GM12878 (cell line): ENCODE data around the gene ASAP2. TPM values are rescaled to one million over a fixed set of nuclear protein-coding genes. Genes with fewer than 3 reads are reported as not detected.

Source experiments
- ATAC-seq: fragments of 200-7000 bp; cut with Tn5 transposase; 3 replicates; pipeline ENCODE4 v1.9.1; 2020; ENCODE audit warnings: mild to moderate bottlenecking, moderate library complexity
- BruUV-seq: library from RNA; stranded (reverse); fragments of 400-500 nt; replicated peaks from 2 replicates; lab custom pipeline; 2021; lab: Mats Ljungman, UMichigan
- CTCF ChIA-PET: fragments of 300-600 bp; sonication (Branson Sonifier 250); formaldehyde crosslinking; extraction: SDS; loops from one replicate; lab custom pipeline; 2021; ENCODE audit warnings: inconsistent platforms; lab: Yijun Ruan, JAX
- POLR2A ChIA-PET: fragments of 350-600 bp; formaldehyde crosslinking; extraction: SDS; loops from one replicate; lab custom pipeline; 2021; ENCODE audit warnings: inconsistent platforms; lab: Charles Lee
- RAD21 ChIA-PET: fragments of 300-600 bp; sonication (Branson Sonifier 250); formaldehyde crosslinking; loops from one replicate; lab custom pipeline; 2023; ENCODE audit warnings: antibody characterized with exemption; ENCODE audit not compliant: unreplicated experiment; lab: Charles Lee
- SMC1A ChIA-PET: fragments of 300-600 bp; sonication (Branson Sonifier 250); formaldehyde crosslinking; loops from one replicate; lab custom pipeline; 2023; ENCODE audit not compliant: unreplicated experiment, uncharacterized antibody; lab: Charles Lee
- DNase-seq: peaks from one replicate; pipeline ENCODE4 v3.0.0-alpha.2; 2011; ENCODE audit warnings: low read depth, low spot score
- FAIRE-seq: peaks from 3 replicates; lab custom pipeline; 2011; peaks lifted over from hg19 to GRCh38; lab: Jason Lieb, UNC
- H2AFZ ChIP-seq: 2 replicates; pipeline ENCODE4 v1.6.0; 2011; ENCODE audit warnings: low read depth, low read length, control low read depth; ENCODE audit not compliant: control insufficient read depth
- H3K27ac ChIP-seq: 2 replicates; pipeline ENCODE4 v1.5.1; 2011; ENCODE audit warnings: control low read depth; ENCODE audit not compliant: control insufficient read depth, insufficient read depth
- H3K27me3 ChIP-seq, 2 experiments: replicated peaks in 1 of 2; 2 replicates each; pipeline versions ENCODE4 v1.6.0 to v1.6.1; 2011; ENCODE audit warnings: low read length in 1 of 2; ENCODE audit not compliant: control insufficient read depth in 2 of 2, insufficient read depth in 2 of 2
- H3K36me3 ChIP-seq, 2 experiments: 2 replicates each; pipeline ENCODE4 v1.5.1; 2011; ENCODE audit warnings: low read length in 1 of 2; ENCODE audit not compliant: control insufficient read depth in 2 of 2, insufficient read depth in 2 of 2
- H3K4me1 ChIP-seq: 2 replicates; pipeline ENCODE4 v1.6.1; 2011; ENCODE audit warnings: mild to moderate bottlenecking, low read length, moderate library complexity, mixed read lengths; ENCODE audit not compliant: control insufficient read depth, insufficient read depth
- H3K4me2 ChIP-seq: 2 replicates; pipeline ENCODE4 v1.6.0; 2011; ENCODE audit warnings: control low read depth; ENCODE audit not compliant: control insufficient read depth, insufficient read depth
- H3K4me3 ChIP-seq: fragments of 200-600 bp; sonication (generic); 2 replicates; pipeline ENCODE4 v1.5.1; 2016
- H3K79me2 ChIP-seq: 2 replicates; pipeline ENCODE4 v1.6.0; 2011; ENCODE audit warnings: low read length; ENCODE audit not compliant: control insufficient read depth, insufficient read depth
- H3K9ac ChIP-seq: 2 replicates; pipeline ENCODE4 v1.8.0; 2011; ENCODE audit warnings: low read length, control low read depth, mixed read lengths; ENCODE audit not compliant: control insufficient read depth, insufficient read depth
- H3K9me3 ChIP-seq: replicated peaks from 3 replicates; pipeline ENCODE4 v1.5.1; 2011; ENCODE audit warnings: mild to moderate bottlenecking, low read length; ENCODE audit not compliant: control insufficient read depth, insufficient read depth
- H4K20me1 ChIP-seq: 2 replicates; pipeline ENCODE4 v1.6.0; 2011; ENCODE audit not compliant: control insufficient read depth, insufficient read depth
- ATF2 ChIP-seq: IDR thresholded peaks from 2 replicates; pipeline ENCODE4 v1.6.1; 2012; ENCODE audit warnings: low read length, inconsistent platforms
- MTA3 ChIP-seq: IDR thresholded peaks from 2 replicates; pipeline ENCODE4 v1.6.1; 2012; ENCODE audit warnings: low read length, inconsistent platforms, borderline replicate concordance
- RFX5 ChIP-seq: IDR thresholded peaks from 2 replicates; pipeline ENCODE4 v1.6.1; 2011; ENCODE audit warnings: low read depth, low read length, improper control_type of control experiment
- SRF ChIP-seq, 2 experiments: IDR thresholded peaks; 2 replicates each; pipeline ENCODE4 v1.6.1; 2011; ENCODE audit warnings: low read depth in 2 of 2, low read length in 2 of 2, mild to moderate bottlenecking in 1 of 2, moderate library complexity in 1 of 2
- ZNF592 ChIP-seq: fragments of 450-650 bp; IDR thresholded peaks from 2 replicates; pipeline ENCODE4 v1.6.1; 2017; ENCODE audit warnings: mild to moderate bottlenecking, moderate library complexity
- WGBS: methylation state at CpG from one replicate; pipeline ENCODE4 v1.1.6; 2016; ENCODE audit warnings: low lambda C conversion rate; ENCODE audit not compliant: insufficient replicate concordance, insufficient coverage; ENCODE audit errors: missing lambda C conversion rate; 5-methylcytosine and 5-hydroxymethylcytosine counted together
- in situ Hi-C: fragments of 300-500 bp; cut with MboI; formaldehyde crosslinking; loops from 9 replicates; pipeline ENCODE4 v1.14.3; 2018; ENCODE audit warnings: mixed read lengths
- intact Hi-C: fragments of 100-400 bp; cut with micrococcal nuclease; formaldehyde crosslinking; loops from one replicate; pipeline ENCODE4 v1.14.2; 2022; ENCODE audit not compliant: unreplicated experiment
- polyA plus RNA-seq, 11 experiments: library from polyadenylated mRNA; depleted of rRNA in 4 of 11; unstranded in 6 of 11; stranded (reverse) in 5 of 11; fragments of >200 nt; fragmentation: Nextera tagmentation in 4 of 11; fragmentation: Illumina TruSeq in 1 of 11; extraction: Ambion mirVana in 4 of 11; extraction: Trizol in 1 of 11; gene quantifications; 1 replicate in 1 of 11; 2 replicates in 10 of 11; pipeline versions ENCODE4 v1.2.1 to v1.2.3, GENCODE V29; 2011 to 2016; ENCODE audit warnings: inconsistent platforms in 2 of 11, missing spikeins in 2 of 11, low read depth in 1 of 11
- total RNA-seq, 4 experiments: library from RNA; depleted of rRNA in 3 of 4; stranded (reverse); fragments of >200 nt in 3 of 4; fragmentation: Illumina TruSeq in 1 of 4; extraction: Trizol in 1 of 4; gene quantifications; 2 replicates each; pipeline versions ENCODE4 v1.2.1 to v1.2.3, GENCODE V29; 2013 to 2021

The ASAP2 gene
- total and polyA plus RNA-seq, 10 of the 15 experiments (the other 5 are each of a cell fraction or from before 2014, with no cell fraction given) = 0.05 to 0.27 (median 0.07) TPM; not detected in 4

- Histone ChIP-seq H3K79me2 (no peaks in the 10 kb centered on the region), H3K36me3 (no peaks in the 10 kb centered on the region), H3K9me3 (no peaks in the 10 kb centered on the region), H3K4me1 (no peaks in the 10 kb centered on the region), H3K27ac (no peak overlapping the region), H3K9ac (no peak overlapping the region), H3K27me3 (peaks cover 0 to 4% of the 10 kb centered on the region in 2 experiments; a peak in 2 of 4 replicates), H3K4me3 (no peak overlapping the region), H3K4me2 (no peak overlapping the region), H4K20me1 (no peaks in the 10 kb centered on the region), H2AFZ (no peak overlapping the region)
- FAIRE-seq = no peak
- DNase-seq = no peak
- POLR2A ChIA-PET = no interaction called here
- 63% methylated on average over 10 of the region's 10 CpGs for WGBS
- no peak for TF ChIP-seq RFX5
- no peak for TF ChIP-seq SRF (IDR thresholded peaks at IDR 0.05; ENCODE audit: low read depth in 2 of 2, low read length in 2 of 2)
- TF ChIP-seq ATF2 = no peak
- TF ChIP-seq ZNF592 = no peak
- no peak for TF ChIP-seq MTA3
- no TSS peak for BruUV-seq
- CTCF ChIA-PET = interaction anchor here (0.7 to 1.9 kb wide), 2 partner anchors 10 to 35 kb away, joined by 3 to 5 read pairs; no protein-coding TSS in a partner anchor
- SMC1A ChIA-PET = interaction anchor here (1.5 kb wide), 1 partner anchor 205 kb away, joined by 3 read pairs; no protein-coding TSS in a partner anchor
- intact Hi-C loops (no loop called here), in situ Hi-C loops (no loop called here)
- no peak for ATAC-seq
- RAD21 ChIA-PET = no interaction called here
These were observed 139.4 kb downstream of the ASAP2 start for GRCh38 chr2:9345997-9346396.
